ENCODE results near the gene RILPL2.
A peak's percentile ranks its signal among the peaks of the same experiment; 100 is the strongest.
"Not testable (repeated sequence)": the region's sequence is repeated elsewhere in the genome, so short reads cannot be mapped to it uniquely, and the experiment has no call there.

RILPL2 gene

GRCh38 chr12:123449856-123450255, 13.4 kb upstream of the RILPL2 start:
- no peak for DNase-seq (ENCODE audit: low spot score)

- no peak for DNase-seq (ENCODE audit: low spot score)
Observed at GRCh38 chr12:123449249-123449733, 12.8 kb upstream of the RILPL2 start.

- no peak for DNase-seq (ENCODE audit: low spot score)
Observed at GRCh38 chr12:123446333-123446713, 9.8 kb upstream of the RILPL2 start.

- DNase-seq (ENCODE audit: low spot score): no peak
Observed at GRCh38 chr12:123445388-123446332, 9.2 kb upstream of the RILPL2 start.

- DNase-seq (ENCODE audit: low spot score): no peak
Observed at GRCh38 chr12:123444092-123445026, 7.9 kb upstream of the RILPL2 start.

GRCh38 chr12:123442774-123443173, 6.3 kb upstream of the RILPL2 start:
- no peak for DNase-seq (ENCODE audit: low spot score)

GRCh38 chr12:123441523-123442164, 5.2 kb upstream of the RILPL2 start:
- no peak for DNase-seq (ENCODE audit: low spot score)

- no peak for DNase-seq (ENCODE audit: low spot score)
Observed at GRCh38 chr12:123435636-123436016, 858 bp downstream of the RILPL2 start.

GRCh38 chr12:123433615-123434014, 2.9 kb downstream of the RILPL2 start:
- no peak for DNase-seq (ENCODE audit: low spot score)

GRCh38 chr12:123431951-123432817, 4.3 kb downstream of the RILPL2 start:
- DNase-seq (ENCODE audit: low spot score): peak; percentile 57

- DNase-seq (ENCODE audit: low spot score): not testable (repeated sequence)
Observed at GRCh38 chr12:123429101-123429500, 7.4 kb downstream of the RILPL2 start.

- DNase-seq (ENCODE audit: low spot score): no peak
Observed at GRCh38 chr12:123428591-123428990, 7.9 kb downstream of the RILPL2 start.

- peak; percentile 64 for DNase-seq (ENCODE audit: low spot score)
Observed at GRCh38 chr12:123427036-123427769, 9.3 kb downstream of the RILPL2 start.

- DNase-seq (ENCODE audit: low spot score): no peak
Observed at GRCh38 chr12:123421314-123421713, 15.2 kb downstream of the RILPL2 start.

GRCh38 chr12:123410041-123410412, 26.5 kb downstream of the RILPL2 start:
- no peak for DNase-seq (ENCODE audit: low spot score)

GRCh38 chr12:123409284-123410040, 27.0 kb downstream of the RILPL2 start:
- not testable (repeated sequence) for DNase-seq (ENCODE audit: low spot score)

- not testable (repeated sequence) for DNase-seq (ENCODE audit: low spot score)
Observed at GRCh38 chr12:123408619-123409018, 27.9 kb downstream of the RILPL2 start.

- not testable (repeated sequence) for DNase-seq (ENCODE audit: low spot score)
Observed at GRCh38 chr12:123407934-123408333, 28.6 kb downstream of the RILPL2 start.

GRCh38 chr12:123407269-123407668, 29.2 kb downstream of the RILPL2 start:
- DNase-seq (ENCODE audit: low spot score): not testable (repeated sequence)

GRCh38 chr12:123404581-123404980, 31.9 kb downstream of the RILPL2 start:
- no peak for DNase-seq (ENCODE audit: low spot score)

Data from activated CD4-positive, alpha-beta T cell treated with anti-CD3 and anti-CD28 coated beads, Interleukin-2, Interleukin-4, amounts not matched to agents 100 ng/mL and 50 ng/mL, durations not matched to agents 16 hours and 8 hours (primary cell).